Tibial nerve (tissue), 4 donors: ENCODE measurements around the gene NKAIN4.

ENCODE experiments used
- EP300 ChIP-seq, 2 donors: sonication (generic); formaldehyde crosslinking; IDR thresholded peaks; one replicate each; pipeline ENCODE4 v1.6.1; 2017; ENCODE audit warnings: antibody characterized with exemption in 2 of 2, mild to moderate bottlenecking in 1 of 2
- POLR2A ChIP-seq, 2 donors: fragments of 450-650 bp; IDR thresholded peaks; one replicate each; pipeline ENCODE4 v1.6.1; 2017; ENCODE audit warnings: antibody characterized with exemption in 2 of 2, mild to moderate bottlenecking in 2 of 2, moderate library complexity in 2 of 2
- TF ChIP-seq, protein P1 (sequence below), 5 experiments: fragments of 200-600 bp in 3 of 5; fragments of 450-650 bp in 2 of 5; sonication (generic) in 3 of 5; IDR thresholded peaks; one replicate each; pipeline ENCODE4 v1.5.1; 2016 to 2019; ENCODE audit warnings: antibody characterized with exemption in 5 of 5, mild to moderate bottlenecking in 3 of 5, moderate library complexity in 2 of 5

DNA sequence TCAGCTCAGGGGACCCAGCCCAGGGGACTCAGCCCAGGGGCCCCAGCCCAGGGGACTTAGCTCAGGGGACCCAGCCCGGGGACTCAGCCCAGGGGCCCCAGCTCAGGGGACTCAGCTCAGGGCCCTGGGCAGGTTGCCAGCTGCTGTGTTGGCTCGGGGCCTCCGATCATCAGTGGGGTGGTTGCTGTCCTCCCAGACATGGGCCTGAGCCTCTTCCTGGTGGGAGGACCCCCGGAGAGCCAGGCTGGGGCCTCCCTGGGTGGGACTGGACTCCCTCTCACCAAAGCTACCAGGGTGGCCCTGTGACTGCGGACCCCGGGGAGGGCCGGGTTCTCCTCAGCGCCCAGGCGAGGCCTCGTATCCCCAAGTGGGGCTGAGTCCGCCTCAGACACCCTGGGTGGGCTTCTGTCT lies 43.1 kb upstream of the NKAIN4 start:
- TF ChIP-seq, protein P1, sequence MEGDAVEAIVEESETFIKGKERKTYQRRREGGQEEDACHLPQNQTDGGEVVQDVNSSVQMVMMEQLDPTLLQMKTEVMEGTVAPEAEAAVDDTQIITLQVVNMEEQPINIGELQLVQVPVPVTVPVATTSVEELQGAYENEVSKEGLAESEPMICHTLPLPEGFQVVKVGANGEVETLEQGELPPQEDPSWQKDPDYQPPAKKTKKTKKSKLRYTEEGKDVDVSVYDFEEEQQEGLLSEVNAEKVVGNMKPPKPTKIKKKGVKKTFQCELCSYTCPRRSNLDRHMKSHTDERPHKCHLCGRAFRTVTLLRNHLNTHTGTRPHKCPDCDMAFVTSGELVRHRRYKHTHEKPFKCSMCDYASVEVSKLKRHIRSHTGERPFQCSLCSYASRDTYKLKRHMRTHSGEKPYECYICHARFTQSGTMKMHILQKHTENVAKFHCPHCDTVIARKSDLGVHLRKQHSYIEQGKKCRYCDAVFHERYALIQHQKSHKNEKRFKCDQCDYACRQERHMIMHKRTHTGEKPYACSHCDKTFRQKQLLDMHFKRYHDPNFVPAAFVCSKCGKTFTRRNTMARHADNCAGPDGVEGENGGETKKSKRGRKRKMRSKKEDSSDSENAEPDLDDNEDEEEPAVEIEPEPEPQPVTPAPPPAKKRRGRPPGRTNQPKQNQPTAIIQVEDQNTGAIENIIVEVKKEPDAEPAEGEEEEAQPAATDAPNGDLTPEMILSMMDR (IDR thresholded peaks at IDR 0.05) = no peak
- TF ChIP-seq EP300 (IDR thresholded peaks at IDR 0.05) (no peak), POLR2A (IDR thresholded peaks at IDR 0.05) (no peak)
